ENCODE data around the gene RPUSD1. TPM values are rescaled to one million over a fixed set of nuclear protein-coding genes. Genes with fewer than 3 reads are reported as not detected.

RPUSD1 gene
- polyA plus RNA-seq, 1 of the 3 experiments (the other 2 are of a cell fraction) = 27.7 TPM

DNA sequence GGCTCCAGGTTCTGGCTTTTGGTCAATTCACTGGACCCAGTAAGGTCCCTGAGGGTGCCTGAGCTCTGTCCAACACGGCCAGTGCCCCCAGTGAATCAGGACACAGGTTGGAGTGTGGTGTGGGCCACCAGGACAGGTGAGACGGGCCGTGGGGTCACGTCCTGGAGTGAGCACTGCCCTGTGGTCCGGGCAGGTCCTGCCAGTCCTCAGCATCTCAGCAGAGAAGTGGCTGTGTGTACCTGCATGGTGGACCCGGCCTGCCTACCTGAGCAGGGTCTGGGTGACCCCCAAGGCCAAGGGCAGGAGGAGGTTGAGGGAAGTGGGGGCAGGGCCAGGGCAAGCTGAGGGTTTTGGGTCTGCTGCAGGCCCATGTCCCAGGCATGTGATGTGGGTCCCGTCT lies 14.3 kb upstream of the RPUSD1 start:
- peaks cover 0 to 13% of the 10 kb centered on the region in 2 experiments; a peak in 1 of 4 replicates for H3K4me1 ChIP-seq (ENCODE audit: control insufficient read depth in 1 of 2, insufficient read depth in 2 of 2, low read depth in 1 of 2, low read length in 1 of 2)
- ChIA-PET POLR2A (no interaction called here), CTCF (interaction anchor here (2.6 kb wide), 1 partner anchor 17 kb away, joined by 15 read pairs; no protein-coding TSS in a partner anchor)
- no peak overlapping the region for H3K4me2 ChIP-seq
- no peak overlapping the region for H3K4me3 ChIP-seq (ENCODE audit: low read depth in 2 of 2, low read length in 1 of 2)
- H3K9me2 ChIP-seq = no peaks in the 10 kb centered on the region
- no peak for DNase-seq
- no peaks in the 10 kb centered on the region for H4K20me1 ChIP-seq (ENCODE audit: insufficient read depth)
- H3K9me3 ChIP-seq = no peaks in the 10 kb centered on the region
- H3K9ac ChIP-seq = no peak overlapping the region
- H2AFZ ChIP-seq (ENCODE audit: low read depth) = no peak overlapping the region
- H3K27me3 ChIP-seq (ENCODE audit: insufficient read depth) = peaks cover 24% of the 10 kb centered on the region; the same call in 1 of the 2 replicates
- peaks cover 4% of the 10 kb centered on the region for H3K79me2 ChIP-seq (ENCODE audit: insufficient read depth)
- no peak overlapping the region for H3K27ac ChIP-seq (ENCODE audit: low read depth in 2 of 2, low read length in 1 of 2)
- H3K36me3 ChIP-seq (replicated peaks in 1 of 2; ENCODE audit: control insufficient read depth in 1 of 2, insufficient read depth in 2 of 2, low read length in 1 of 2) = no peaks in the 10 kb centered on the region
- no peaks in the 10 kb centered on the region for H3F3A ChIP-seq (replicated peaks; ENCODE audit: insufficient read depth)
- 43% methylated on average over 1 of the region's 7 CpGs for WGBS (ENCODE audit: low lambda C conversion rate)
- TF ChIP-seq RXRA (IDR thresholded peaks at IDR 0.05; ENCODE audit: borderline replicate concordance, low read depth) = no peak

DNA sequence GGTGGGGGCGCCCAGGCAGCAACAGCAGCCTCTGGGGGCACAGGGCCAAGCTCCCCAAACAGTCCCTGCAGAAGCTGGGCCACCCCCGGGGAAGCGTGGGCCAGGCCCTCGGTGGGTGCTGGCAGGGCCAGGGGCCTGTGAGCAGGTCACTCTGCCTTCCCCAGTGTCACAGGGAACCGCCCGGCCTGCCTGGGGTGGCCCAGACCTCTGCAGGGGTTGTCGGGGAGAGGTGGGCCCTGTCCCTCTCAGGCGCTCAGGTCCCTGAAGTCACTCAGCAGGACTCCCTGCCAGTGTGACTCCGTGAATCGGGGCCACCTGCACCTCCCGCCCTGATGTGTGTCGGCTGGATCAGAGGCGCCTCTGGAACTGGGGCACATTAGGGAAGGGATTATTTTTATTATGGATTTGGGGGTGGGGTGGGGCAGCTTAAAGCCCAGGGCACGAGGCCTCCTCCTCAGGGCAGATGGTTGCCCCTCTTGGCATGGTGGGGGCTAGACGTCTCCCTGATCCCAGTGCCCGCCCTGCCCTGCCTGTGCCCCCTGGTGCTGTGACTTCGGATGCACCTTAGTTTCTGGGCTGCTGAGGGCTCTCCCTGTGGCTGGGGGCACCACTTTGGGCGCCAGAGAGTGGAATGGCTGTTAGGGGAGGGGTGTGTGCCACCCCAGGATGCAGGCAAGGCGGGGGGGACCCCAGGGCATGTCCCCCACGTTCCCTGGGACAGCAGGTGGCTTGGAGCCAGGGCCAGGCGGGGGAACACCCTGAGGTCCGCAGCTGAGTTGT lies 13.6 kb upstream of the RPUSD1 start:
- H3F3A ChIP-seq (replicated peaks; ENCODE audit: insufficient read depth) = no peaks in the 10 kb centered on the region
- H4K20me1 ChIP-seq (ENCODE audit: insufficient read depth) = no peaks in the 10 kb centered on the region
- no peak overlapping the region for H3K9ac ChIP-seq
- no peaks in the 10 kb centered on the region for H3K9me2 ChIP-seq
- H2AFZ ChIP-seq (ENCODE audit: low read depth) = no peak overlapping the region
- POLR2A ChIA-PET = interaction anchor here (0.5 kb wide), 1 partner anchor 274 kb away, joined by 3 read pairs; the partner anchor contains the start of gene CAPN15
- no peaks in the 10 kb centered on the region; the same call in 1 of the 2 replicates for H3K79me2 ChIP-seq (ENCODE audit: insufficient read depth)
- peaks cover 0 to 13% of the 10 kb centered on the region in 2 experiments; a peak in 1 of 4 replicates for H3K4me1 ChIP-seq (ENCODE audit: control insufficient read depth in 1 of 2, insufficient read depth in 2 of 2, low read depth in 1 of 2, low read length in 1 of 2)
- 52% methylated on average over 7 of the region's 22 CpGs for WGBS (ENCODE audit: low lambda C conversion rate)
- DNase-seq = no peak
- no peaks in the 10 kb centered on the region for H3K36me3 ChIP-seq (replicated peaks in 1 of 2; ENCODE audit: control insufficient read depth in 1 of 2, insufficient read depth in 2 of 2, low read length in 1 of 2)
- H3K4me2 ChIP-seq = no peak overlapping the region
- no peaks in the 10 kb centered on the region for H3K9me3 ChIP-seq
- H3K27me3 ChIP-seq (ENCODE audit: insufficient read depth) = peaks cover 24% of the 10 kb centered on the region; the same call in 1 of the 2 replicates
- no peak overlapping the region for H3K4me3 ChIP-seq (ENCODE audit: low read depth in 2 of 2, low read length in 1 of 2)
- CTCF ChIA-PET = interaction anchor here (1.2 to 2.6 kb wide), 4 partner anchors 16 to 301 kb away, joined by 3 to 15 read pairs (median 4); no protein-coding TSS in a partner anchor
- no peak for TF ChIP-seq SIN3A (IDR thresholded peaks at IDR 0.05; ENCODE audit: borderline replicate concordance, low read depth, low read length)
- no peak for TF ChIP-seq POLR2AphosphoS5 (IDR thresholded peaks at IDR 0.05; ENCODE audit: low read depth, low read length)
- no peak for TF ChIP-seq NFIC (IDR thresholded peaks at IDR 0.05; ENCODE audit: borderline replicate concordance)
- TF ChIP-seq, protein P1, sequence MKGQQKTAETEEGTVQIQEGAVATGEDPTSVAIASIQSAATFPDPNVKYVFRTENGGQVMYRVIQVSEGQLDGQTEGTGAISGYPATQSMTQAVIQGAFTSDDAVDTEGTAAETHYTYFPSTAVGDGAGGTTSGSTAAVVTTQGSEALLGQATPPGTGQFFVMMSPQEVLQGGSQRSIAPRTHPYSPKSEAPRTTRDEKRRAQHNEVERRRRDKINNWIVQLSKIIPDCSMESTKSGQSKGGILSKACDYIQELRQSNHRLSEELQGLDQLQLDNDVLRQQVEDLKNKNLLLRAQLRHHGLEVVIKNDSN (IDR thresholded peaks at IDR 0.05; ENCODE audit: borderline replicate concordance, low read depth) = no peak
- TF ChIP-seq, protein P2, sequence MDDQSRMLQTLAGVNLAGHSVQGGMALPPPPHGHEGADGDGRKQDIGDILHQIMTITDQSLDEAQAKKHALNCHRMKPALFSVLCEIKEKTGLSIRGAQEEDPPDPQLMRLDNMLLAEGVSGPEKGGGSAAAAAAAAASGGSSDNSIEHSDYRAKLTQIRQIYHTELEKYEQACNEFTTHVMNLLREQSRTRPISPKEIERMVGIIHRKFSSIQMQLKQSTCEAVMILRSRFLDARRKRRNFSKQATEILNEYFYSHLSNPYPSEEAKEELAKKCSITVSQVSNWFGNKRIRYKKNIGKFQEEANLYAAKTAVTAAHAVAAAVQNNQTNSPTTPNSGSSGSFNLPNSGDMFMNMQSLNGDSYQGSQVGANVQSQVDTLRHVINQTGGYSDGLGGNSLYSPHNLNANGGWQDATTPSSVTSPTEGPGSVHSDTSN (IDR thresholded peaks at IDR 0.05) = no peak
- no peak for TF ChIP-seq GABPA (IDR thresholded peaks at IDR 0.05; ENCODE audit: low read depth)
- TF ChIP-seq GATA2 (CRISPR knock-in tag; IDR thresholded peaks at IDR 0.05) = no peak
- TF ChIP-seq, protein P3, sequence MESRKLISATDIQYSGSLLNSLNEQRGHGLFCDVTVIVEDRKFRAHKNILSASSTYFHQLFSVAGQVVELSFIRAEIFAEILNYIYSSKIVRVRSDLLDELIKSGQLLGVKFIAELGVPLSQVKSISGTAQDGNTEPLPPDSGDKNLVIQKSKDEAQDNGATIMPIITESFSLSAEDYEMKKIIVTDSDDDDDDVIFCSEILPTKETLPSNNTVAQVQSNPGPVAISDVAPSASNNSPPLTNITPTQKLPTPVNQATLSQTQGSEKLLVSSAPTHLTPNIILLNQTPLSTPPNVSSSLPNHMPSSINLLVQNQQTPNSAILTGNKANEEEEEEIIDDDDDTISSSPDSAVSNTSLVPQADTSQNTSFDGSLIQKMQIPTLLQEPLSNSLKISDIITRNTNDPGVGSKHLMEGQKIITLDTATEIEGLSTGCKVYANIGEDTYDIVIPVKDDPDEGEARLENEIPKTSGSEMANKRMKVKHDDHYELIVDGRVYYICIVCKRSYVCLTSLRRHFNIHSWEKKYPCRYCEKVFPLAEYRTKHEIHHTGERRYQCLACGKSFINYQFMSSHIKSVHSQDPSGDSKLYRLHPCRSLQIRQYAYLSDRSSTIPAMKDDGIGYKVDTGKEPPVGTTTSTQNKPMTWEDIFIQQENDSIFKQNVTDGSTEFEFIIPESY (IDR thresholded peaks at IDR 0.05; ENCODE audit: borderline replicate concordance, low read depth) = no peak
- TF ChIP-seq EP300 (IDR thresholded peaks at IDR 0.05; ENCODE audit: borderline replicate concordance in 1 of 2, low read depth in 1 of 2, low read length in 1 of 2) = no peak
- H3K27ac ChIP-seq (ENCODE audit: low read depth in 2 of 2, low read length in 1 of 2) = no peak overlapping the region
